ENCODE data around the gene EVL. TPM values are rescaled to one million over a fixed set of nuclear protein-coding genes. Genes with fewer than 3 reads are reported as not detected.
A peak's percentile ranks its signal among the peaks of the same experiment; 100 is the strongest.

EVL gene
- total RNA-seq, 1 donor, result 14.4 TPM

DNA sequence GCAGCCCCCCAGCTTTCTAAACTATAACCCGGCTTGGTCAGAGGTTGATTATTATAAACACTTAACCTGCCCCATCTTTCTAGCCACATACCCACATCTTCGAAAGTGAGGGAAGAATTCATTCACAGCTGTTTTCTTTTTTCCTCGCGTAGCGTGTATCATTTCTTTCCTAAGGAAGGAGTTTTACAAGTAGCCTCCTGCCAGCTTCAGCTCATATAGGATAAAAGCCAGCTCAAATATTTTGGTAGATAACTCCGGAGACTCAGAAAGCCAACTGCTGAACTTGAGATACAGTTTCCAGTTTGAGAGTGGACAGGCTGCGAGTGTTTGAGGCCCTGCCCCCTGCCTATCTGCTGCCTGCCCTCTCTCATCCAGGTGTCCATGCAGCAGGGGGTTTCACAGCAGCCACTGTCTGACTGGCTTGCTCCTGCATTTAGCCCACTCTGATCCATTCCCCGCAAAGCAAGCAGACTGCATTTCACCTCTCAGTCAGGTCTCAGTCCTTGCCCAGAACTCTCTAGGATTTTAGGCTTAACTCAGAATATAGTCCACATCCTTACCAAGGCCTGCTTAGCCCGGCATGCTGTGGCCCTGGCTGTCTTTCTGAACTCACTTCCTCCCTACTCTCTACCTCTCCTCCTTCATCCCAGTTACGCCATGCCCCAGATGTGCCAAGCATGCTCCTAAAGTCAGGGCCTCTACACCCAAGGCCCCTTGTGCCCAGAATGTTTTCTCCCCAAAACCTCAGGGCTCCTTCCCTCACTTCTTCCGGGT lies 46.9 kb downstream of the EVL start:
- no peak overlapping the region for H3K4me3 ChIP-seq (ENCODE audit: low read depth, low read length)
- TF ChIP-seq, protein P1, sequence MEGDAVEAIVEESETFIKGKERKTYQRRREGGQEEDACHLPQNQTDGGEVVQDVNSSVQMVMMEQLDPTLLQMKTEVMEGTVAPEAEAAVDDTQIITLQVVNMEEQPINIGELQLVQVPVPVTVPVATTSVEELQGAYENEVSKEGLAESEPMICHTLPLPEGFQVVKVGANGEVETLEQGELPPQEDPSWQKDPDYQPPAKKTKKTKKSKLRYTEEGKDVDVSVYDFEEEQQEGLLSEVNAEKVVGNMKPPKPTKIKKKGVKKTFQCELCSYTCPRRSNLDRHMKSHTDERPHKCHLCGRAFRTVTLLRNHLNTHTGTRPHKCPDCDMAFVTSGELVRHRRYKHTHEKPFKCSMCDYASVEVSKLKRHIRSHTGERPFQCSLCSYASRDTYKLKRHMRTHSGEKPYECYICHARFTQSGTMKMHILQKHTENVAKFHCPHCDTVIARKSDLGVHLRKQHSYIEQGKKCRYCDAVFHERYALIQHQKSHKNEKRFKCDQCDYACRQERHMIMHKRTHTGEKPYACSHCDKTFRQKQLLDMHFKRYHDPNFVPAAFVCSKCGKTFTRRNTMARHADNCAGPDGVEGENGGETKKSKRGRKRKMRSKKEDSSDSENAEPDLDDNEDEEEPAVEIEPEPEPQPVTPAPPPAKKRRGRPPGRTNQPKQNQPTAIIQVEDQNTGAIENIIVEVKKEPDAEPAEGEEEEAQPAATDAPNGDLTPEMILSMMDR (IDR thresholded peaks at IDR 0.05; ENCODE audit: insufficient read depth, low read length), result no peak

DNA sequence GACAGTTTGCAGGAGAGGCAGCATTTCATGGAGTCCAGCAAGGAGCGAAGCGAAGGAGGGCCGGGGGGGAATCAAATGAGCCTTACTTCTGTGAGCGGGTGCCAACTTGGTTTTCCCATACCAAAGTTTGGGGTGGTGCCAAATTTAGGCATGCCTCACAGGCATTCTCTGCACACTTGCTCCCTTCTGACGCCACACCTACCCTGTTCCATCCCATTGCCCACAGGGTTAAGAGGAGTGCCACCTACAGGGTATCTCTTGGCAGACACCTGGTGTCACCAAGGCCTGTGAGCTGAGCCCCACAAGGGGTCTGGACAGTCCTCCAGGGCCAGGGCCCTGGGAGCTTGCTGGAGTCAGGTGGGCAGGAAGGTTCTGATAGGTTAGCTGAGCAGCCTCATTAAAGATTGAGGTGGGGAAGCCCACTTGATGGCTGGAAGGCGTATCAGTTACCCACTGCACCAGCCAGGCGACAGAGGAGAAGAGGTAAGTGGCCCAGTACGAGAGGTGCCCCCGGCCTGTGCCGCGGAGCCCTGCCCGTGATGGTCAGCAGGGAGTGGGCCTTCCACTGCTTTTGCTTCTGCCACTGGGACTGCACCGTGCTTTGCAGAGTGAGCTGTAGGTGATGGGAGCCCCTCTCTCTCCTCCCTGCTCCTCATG lies 49.0 kb downstream of the EVL start:
- TF ChIP-seq, protein P1 (IDR thresholded peaks at IDR 0.05; ENCODE audit: insufficient read depth, low read length), result no peak
- no peak for DNase-seq (ENCODE audit: low read depth)
- no peak overlapping the region for H3K4me3 ChIP-seq (ENCODE audit: low read depth, low read length)

More for the DNA sequence above, 46.9 kb downstream of the EVL start:
- peak; percentile 25 for DNase-seq (ENCODE audit: low read depth)

DNA sequence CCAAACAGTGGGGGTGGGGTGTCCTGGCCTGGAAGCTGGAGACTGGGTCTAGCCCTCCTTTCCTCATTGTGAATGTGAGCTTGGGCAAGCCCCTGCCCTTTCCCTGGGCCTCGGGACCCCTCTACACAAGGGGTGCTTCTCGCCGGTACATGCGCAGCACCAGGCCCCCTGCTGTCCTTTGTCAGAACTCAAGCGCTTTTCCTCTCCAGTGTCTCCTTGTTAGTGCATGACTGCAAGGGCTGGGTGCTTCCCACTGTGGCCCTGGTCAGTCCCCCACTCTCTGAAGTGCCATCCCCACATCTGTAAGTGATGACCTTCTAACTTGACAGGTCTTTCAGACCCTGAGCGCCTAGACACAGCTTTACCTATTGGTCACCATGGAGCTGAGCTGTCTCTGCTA lies 50.0 kb downstream of the EVL start:
- TF ChIP-seq, protein P1 (IDR thresholded peaks at IDR 0.05; ENCODE audit: insufficient read depth, low read length), result no peak
- DNase-seq (ENCODE audit: low read depth), result no peak
- no peak overlapping the region for H3K4me3 ChIP-seq (ENCODE audit: low read depth, low read length)

DNA sequence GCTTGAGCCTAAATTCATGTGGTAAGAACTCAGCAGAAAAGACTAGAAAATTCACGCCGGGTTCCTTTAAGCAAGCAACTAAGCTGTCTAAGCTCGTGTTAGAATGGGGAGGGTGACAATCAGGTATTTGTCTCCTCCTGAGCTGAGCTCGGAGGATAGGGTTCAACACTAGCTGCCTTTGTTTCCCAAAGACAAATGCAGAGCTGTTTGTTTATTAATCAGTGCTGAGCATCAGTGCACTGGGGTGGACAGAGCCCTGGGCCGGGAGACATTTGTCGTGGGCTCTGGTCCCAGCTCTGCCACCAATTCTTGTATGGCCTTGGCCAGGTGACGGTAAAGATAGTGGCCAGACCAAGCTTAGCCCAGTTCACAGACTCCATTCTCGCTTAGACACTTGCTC lies 50.5 kb downstream of the EVL start:
- TF ChIP-seq, protein P1 (IDR thresholded peaks at IDR 0.05; ENCODE audit: insufficient read depth, low read length), result no peak
- DNase-seq (ENCODE audit: low read depth), result no peak
- H3K4me3 ChIP-seq (ENCODE audit: low read depth, low read length), result no peak overlapping the region

DNA sequence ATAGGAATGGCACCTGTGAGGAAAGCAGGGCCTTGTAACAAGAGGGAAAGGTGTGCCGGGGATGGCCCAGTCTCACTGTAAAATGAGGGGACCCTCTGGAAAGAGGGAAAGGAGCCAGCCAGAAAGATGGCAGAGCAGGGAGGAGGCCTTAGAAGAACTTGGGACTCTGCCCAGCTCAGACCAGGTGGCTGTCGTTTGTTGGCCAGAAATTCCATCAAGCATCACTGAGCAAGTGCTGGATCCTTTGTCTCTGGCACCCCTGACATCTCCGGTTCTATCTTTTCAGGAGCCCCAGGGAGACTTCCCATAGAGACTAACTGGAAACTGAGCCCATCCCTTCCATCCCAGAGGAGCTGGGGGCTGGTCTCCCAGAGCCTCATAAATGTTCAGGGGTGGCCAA lies 50.9 kb downstream of the EVL start:
- TF ChIP-seq, protein P1 (IDR thresholded peaks at IDR 0.05; ENCODE audit: insufficient read depth, low read length), result no peak
- H3K4me3 ChIP-seq (ENCODE audit: low read depth, low read length), result no peak overlapping the region
- DNase-seq (ENCODE audit: low read depth), result no peak

DNA sequence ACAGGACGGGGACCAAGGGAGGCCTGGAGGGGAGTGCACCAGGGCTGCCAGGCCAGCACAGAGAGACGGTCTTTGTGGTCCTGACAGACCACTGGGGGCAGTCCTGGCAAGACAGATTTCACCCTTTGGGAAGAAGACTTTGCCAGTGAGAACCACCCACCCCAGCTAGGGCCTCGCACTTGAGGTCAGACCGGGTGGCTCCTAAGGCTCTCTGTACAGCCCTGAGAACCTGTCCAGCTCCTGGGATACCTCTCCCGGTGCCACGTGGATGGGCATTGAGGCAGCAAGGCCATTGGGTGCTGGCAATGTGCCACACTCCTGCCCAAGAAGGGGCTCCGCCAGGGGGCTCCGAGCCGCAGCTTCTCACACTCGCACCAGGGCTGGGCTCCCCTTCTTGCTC lies 51.8 kb downstream of the EVL start:
- H3K4me3 ChIP-seq (ENCODE audit: low read depth, low read length), result no peak overlapping the region
- TF ChIP-seq, protein P1 (IDR thresholded peaks at IDR 0.05; ENCODE audit: insufficient read depth, low read length), result no peak
- no peak for DNase-seq (ENCODE audit: low read depth)
